H1 (cell line): ENCODE measurements around the gene SLC7A5. TPM values are rescaled to one million over a fixed set of nuclear protein-coding genes. Genes with fewer than 3 reads are reported as not detected.

ENCODE experiments used
- BACH1 ChIP-seq: IDR thresholded peaks from 2 replicates; pipeline ENCODE4 v1.6.1; 2012; ENCODE audit warnings: low read length, improper control_type of control experiment
- BRCA1 ChIP-seq: IDR thresholded peaks from 2 replicates; pipeline ENCODE4 v1.6.1; 2012; ENCODE audit warnings: low read depth, low read length, improper control_type of control experiment
- CBX8 ChIP-seq: fragments of 300-800, 300-1000 bp; sonication (generic); IDR thresholded peaks from 2 replicates; pipeline ENCODE4 v1.7.1; 2016; ENCODE audit warnings: low read depth, low read length, borderline replicate concordance
- KDM5A ChIP-seq: fragments of 200-600 bp; IDR thresholded peaks from 2 replicates; pipeline ENCODE4 v1.7.1; 2012; ENCODE audit warnings: mild to moderate bottlenecking, low read length, inconsistent platforms, mixed read lengths
- POU5F1 ChIP-seq: IDR thresholded peaks from 2 replicates; pipeline ENCODE4 v1.6.1; 2011; ENCODE audit warnings: low read depth, mild to moderate bottlenecking, low read length, moderate library complexity
- polyA plus RNA-seq, 7 experiments: library from polyadenylated mRNA; depleted of rRNA in 3 of 7; stranded (reverse) in 5 of 7; unstranded in 2 of 7; fragments of >200 nt in 5 of 7; fragments of 200-250 nt in 2 of 7; gene quantifications; 1 replicate in 5 of 7; 2 replicates in 1 of 7; 4 replicates in 1 of 7; pipeline versions ENCODE4 v1.2.1 to v1.2.3, GENCODE V29; 2011 to 2013; ENCODE audit warnings: missing spikeins in 2 of 7, mixed read lengths in 2 of 7
- total RNA-seq: library from RNA; stranded (reverse); fragmentation: NEBNext Ultra II Directional; extraction: Animal tissue kit (Norgen Biotek cat#: 25700); gene quantifications from 2 replicates; pipeline ENCODE4 v1.2.1, GENCODE V29; 2021

Gene SLC7A5
- total and polyA plus RNA-seq, 2 of the 8 experiments (the other 6 are each of a cell fraction or from before 2014, with no cell fraction given) = 68.2 to 341 TPM

GRCh38 chr16:87836346-87836843, 32.9 kb downstream of the SLC7A5 start (continued):
- TF ChIP-seq BACH1 (no peak), KDM5A (no peak), BRCA1 (no peak), CBX8 (no peak), POU5F1 (no peak)
